ENCODE measurements around the gene PHLDA1. TPM values are rescaled to one million over a fixed set of nuclear protein-coding genes. Genes with fewer than 3 reads are reported as not detected.
"Not testable (repeated sequence)": the region's sequence is repeated elsewhere in the genome, so short reads cannot be mapped to it uniquely, and the experiment has no call there.

PHLDA1 gene
- total RNA-seq, 1 experiment from 2014 or later = 4.9 TPM

DNA sequence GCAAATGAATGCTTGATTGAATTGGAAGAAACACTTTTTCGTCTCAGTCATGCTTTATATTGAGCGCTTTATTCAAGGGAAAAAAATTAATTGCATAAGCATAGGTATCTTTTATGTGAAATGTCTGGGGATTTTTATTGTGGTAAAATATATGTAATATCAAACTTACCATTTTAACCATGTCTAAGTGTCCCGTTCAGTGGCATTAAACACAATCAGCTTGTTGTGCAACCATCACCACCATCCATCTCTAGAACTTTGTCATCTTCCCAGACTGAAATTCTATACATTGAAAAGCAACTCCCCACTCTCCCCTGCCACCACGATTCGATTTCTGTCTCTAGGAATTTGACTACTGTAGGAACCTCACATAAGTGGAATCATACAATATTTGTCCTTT, 39.8 kb downstream of the PHLDA1 start:
- TF ChIP-seq CTCF (conservative IDR thresholded peaks at IDR 0.05; ENCODE audit: low read depth, low read length) = no peak
- no peak for TF ChIP-seq EZH2 (IDR thresholded peaks at IDR 0.05; ENCODE audit: borderline replicate concordance, low read depth, low read length, poor library complexity, severe bottlenecking)
- POLR2A ChIA-PET (ENCODE audit: low non-redundant PET) = no interaction called here
- intact Hi-C loops (cut with micrococcal nuclease; ENCODE audit: unreplicated experiment) = no loop called here
- Histone ChIP-seq H3K9me3 (ENCODE audit: low read depth, low read length, poor library complexity, severe bottlenecking) (no peaks in the 10 kb centered on the region), H3K36me3 (ENCODE audit: insufficient read depth, low read length, poor library complexity, severe bottlenecking) (no peaks in the 10 kb centered on the region), H3K27ac (ENCODE audit: low read depth, low read length, poor library complexity, severe bottlenecking) (no peak overlapping the region), H3K4me3 (ENCODE audit: low read depth, low read length, poor library complexity, severe bottlenecking) (no peak overlapping the region), H3K4me1 (ENCODE audit: insufficient read depth, low read length, poor library complexity, severe bottlenecking) (no peaks in the 10 kb centered on the region), H3K27me3 (replicated peaks; ENCODE audit: insufficient read depth, low read depth, low read length, poor library complexity) (no peaks in the 10 kb centered on the region)
- BruUV-seq (replicated peaks) = no TSS peak
- no peak for DNase-seq (ENCODE audit: low spot score)
- CTCF ChIA-PET = no interaction called here

DNA sequence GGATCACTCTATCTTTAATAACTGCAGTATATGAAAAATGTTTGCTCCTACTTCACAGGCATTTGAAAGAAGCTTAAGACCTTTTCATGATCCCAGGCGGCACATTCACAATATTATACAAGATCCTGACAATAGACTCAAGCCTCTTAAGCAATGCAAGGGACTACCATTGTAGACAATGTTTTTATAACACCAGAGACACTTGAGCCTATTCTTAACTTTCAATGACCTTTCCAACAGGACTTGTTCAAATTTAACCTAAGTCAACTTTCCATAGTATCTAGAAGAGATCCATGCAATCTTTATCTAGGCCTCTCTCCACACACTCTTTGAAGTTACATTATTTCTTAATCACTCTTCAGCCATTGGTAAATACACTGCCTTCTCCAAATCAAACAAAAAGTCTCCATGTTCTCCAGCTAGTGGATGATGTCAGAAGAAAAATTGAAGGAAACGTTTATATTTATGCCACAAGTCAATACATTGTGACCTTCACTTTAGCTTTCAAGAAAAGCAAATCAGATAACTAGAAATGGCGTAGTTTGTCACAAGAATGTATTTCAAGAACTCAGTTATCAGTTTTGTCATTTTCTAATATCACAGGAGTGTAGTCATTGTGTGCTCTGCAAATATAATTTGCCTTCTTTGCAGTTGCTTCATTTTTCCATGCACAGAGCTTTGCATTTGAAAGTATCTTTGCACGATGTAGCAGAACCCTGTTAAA, 41.2 kb downstream of the PHLDA1 start:
- Histone ChIP-seq H3K27me3 (replicated peaks; ENCODE audit: insufficient read depth, low read depth, low read length, poor library complexity) (no peaks in the 10 kb centered on the region), H3K27ac (ENCODE audit: low read depth, low read length, poor library complexity, severe bottlenecking) (no peak overlapping the region), H3K4me1 (ENCODE audit: insufficient read depth, low read length, poor library complexity, severe bottlenecking) (peaks cover 5% of the 10 kb centered on the region), H3K9me3 (ENCODE audit: low read depth, low read length, poor library complexity, severe bottlenecking) (no peaks in the 10 kb centered on the region), H3K36me3 (ENCODE audit: insufficient read depth, low read length, poor library complexity, severe bottlenecking) (no peaks in the 10 kb centered on the region), H3K4me3 (ENCODE audit: low read depth, low read length, poor library complexity, severe bottlenecking) (no peak overlapping the region)
- no peak for DNase-seq (ENCODE audit: low spot score)
- TF ChIP-seq CTCF (conservative IDR thresholded peaks at IDR 0.05; ENCODE audit: low read depth, low read length) (no peak), EZH2 (IDR thresholded peaks at IDR 0.05; ENCODE audit: borderline replicate concordance, low read depth, low read length, poor library complexity, severe bottlenecking) (no peak)
- POLR2A ChIA-PET (ENCODE audit: low non-redundant PET) = no interaction called here
- BruUV-seq (replicated peaks) = no TSS peak
- intact Hi-C loops (cut with micrococcal nuclease; ENCODE audit: unreplicated experiment) = no loop called here
- CTCF ChIA-PET = no interaction called here

GRCh38 chr12:75987709-75988108, 43.9 kb downstream of the PHLDA1 start:
- POLR2A ChIA-PET (ENCODE audit: low non-redundant PET); H3K27ac ChIP-seq (ENCODE audit: low read depth, low read length, poor library complexity, severe bottlenecking); H3K36me3 ChIP-seq (ENCODE audit: insufficient read depth, low read length, poor library complexity, severe bottlenecking); DNase-seq (ENCODE audit: low spot score); CTCF ChIA-PET; BruUV-seq (replicated peaks); intact Hi-C loops (cut with micrococcal nuclease; ENCODE audit: unreplicated experiment); H3K27me3 ChIP-seq (replicated peaks; ENCODE audit: insufficient read depth, low read depth, low read length, poor library complexity); H3K9me3 ChIP-seq (ENCODE audit: low read depth, low read length, poor library complexity, severe bottlenecking); H3K4me3 ChIP-seq (ENCODE audit: low read depth, low read length, poor library complexity, severe bottlenecking); H3K4me1 ChIP-seq (ENCODE audit: insufficient read depth, low read length, poor library complexity, severe bottlenecking): not testable (repeated sequence)
